Spleen (tissue), 7 donors: Measurements from ENCODE around the gene TATDN3.

ENCODE experiments used
- CTCF ChIP-seq, 11 experiments: fragments of 200-600 bp in 7 of 11; fragments of 450-650 bp in 4 of 11; sonication (generic) in 4 of 11; IDR thresholded peaks in 8 of 11; conservative IDR thresholded peaks in 3 of 11; 1 replicate in 7 of 11; 2 replicates in 4 of 11; pipeline versions ENCODE4 v1.4.0 to v1.8.0; 2016 to 2021; ENCODE audit warnings: antibody characterized with exemption in 11 of 11, inconsistent platforms in 4 of 11, mild to moderate bottlenecking in 1 of 11
- POLR2AphosphoS5 ChIP-seq, 3 donors: sonication (generic); formaldehyde crosslinking; IDR thresholded peaks; one replicate each; pipeline ENCODE4 v1.5.1; 2017; ENCODE audit warnings: antibody characterized with exemption in 3 of 3
- donor health status: DM: no; HTN: no; CAD: no; lungs with moderate emphysema.
- donor health status: DM: no; HTN: no; CAD: no.
- donor health status: DM: no; HTN: no; CAD: no.

DNA sequence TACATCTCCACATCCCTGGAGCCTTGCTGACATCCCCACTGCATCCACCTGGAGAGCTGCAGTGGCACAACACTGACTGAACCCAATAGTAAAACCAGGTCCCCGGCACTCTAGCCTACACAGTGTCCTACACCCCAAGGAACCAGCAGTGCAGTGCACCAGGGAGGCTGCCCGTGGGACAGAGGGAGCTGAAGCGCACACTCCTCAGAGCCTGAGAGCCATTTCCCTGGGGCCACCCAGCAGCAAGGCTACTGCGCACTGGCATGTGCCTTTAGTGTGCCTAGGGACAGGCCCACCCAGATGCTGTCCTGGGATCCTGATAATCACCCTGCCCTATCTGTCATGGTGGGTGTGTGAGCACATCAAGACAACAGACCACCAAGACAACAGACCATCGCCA, 32.0 kb upstream of the TATDN3 start:
- TF ChIP-seq CTCF (IDR thresholded peaks at IDR 0.05 in 8 of 11, conservative IDR thresholded peaks at IDR 0.05 in 3 of 11) (no peak), POLR2AphosphoS5 (IDR thresholded peaks at IDR 0.05) (no peak)
